Esophagus muscularis mucosa (tissue), 4 donors: ENCODE measurements around the gene FKBP1A. TPM values are rescaled to one million over a fixed set of nuclear protein-coding genes. Genes with fewer than 3 reads are reported as not detected.

ENCODE experiments used
- DNase-seq: peaks from one replicate; pipeline ENCODE4 v3.0.0-alpha.2; 2017; ENCODE audit errors: extremely low spot score
- H3K27ac ChIP-seq, 4 donors: fragments of 200-600 bp; sonication (generic); replicated peaks in 1 of 4; 1 replicate in 3 of 4; 2 replicates in 1 of 4; pipeline ENCODE4 v1.5.1; 2016 to 2019; ENCODE audit warnings: mild to moderate bottlenecking in 1 of 4
- H3K27me3 ChIP-seq, 4 donors: fragments of 200-600 bp; sonication (generic); one replicate each; pipeline versions ENCODE4 v1.5.1 to v1.6.0; 2016 to 2019
- H3K36me3 ChIP-seq, 4 donors: fragments of 200-600 bp; sonication (generic); one replicate each; pipeline ENCODE4 v1.5.1; 2016 to 2019
- H3K4me1 ChIP-seq, 4 donors: fragments of 200-600 bp; sonication (generic); one replicate each; pipeline ENCODE4 v1.5.1; 2016 to 2019
- H3K4me3 ChIP-seq, 4 donors: fragments of 200-600 bp; sonication (generic); 1 replicate in 2 of 4; 2 replicates in 2 of 4; pipeline ENCODE4 v1.5.1; 2016 to 2019; ENCODE audit warnings: mild to moderate bottlenecking in 4 of 4, moderate library complexity in 1 of 4
- H3K9me3 ChIP-seq, 4 donors: fragments of 200-600 bp; sonication (generic); 1 replicate in 3 of 4; 2 replicates in 1 of 4; pipeline ENCODE4 v1.5.1; 2016 to 2019
- EP300 ChIP-seq: sonication (generic); formaldehyde crosslinking; IDR thresholded peaks from one replicate; pipeline ENCODE4 v1.6.1; 2017; ENCODE audit warnings: antibody characterized with exemption
- POLR2A ChIP-seq: fragments of 450-650 bp; IDR thresholded peaks from one replicate; pipeline ENCODE4 v1.6.1; 2017; ENCODE audit warnings: antibody characterized with exemption, moderate library complexity, mild to moderate bottlenecking, low read depth
- POLR2AphosphoS5 ChIP-seq, 2 donors: sonication (generic); formaldehyde crosslinking; IDR thresholded peaks; one replicate each; pipeline ENCODE4 v1.6.1; 2017; ENCODE audit warnings: antibody characterized with exemption in 2 of 2
- WGBS: methylation state at CpG from one replicate; pipeline ENCODE4 v1.1.5; 2018; 5-methylcytosine and 5-hydroxymethylcytosine counted together
- intact Hi-C: fragments of 100-400 bp; cut with DNase I; formaldehyde crosslinking; loops from one replicate; pipeline ENCODE4 v1.15.1; 2023
- total RNA-seq, 4 donors: library from RNA; depleted of rRNA; stranded (reverse); fragments of >200 nt; gene quantifications; one replicate each; pipeline versions ENCODE4 v1.1.0 to v1.2.1, GENCODE V29; 2016
- TF ChIP-seq, protein P1 (sequence below), 3 experiments: fragments of 200-600 bp in 2 of 3; fragments of 450-650 bp in 1 of 3; sonication (generic) in 2 of 3; IDR thresholded peaks; one replicate each; pipeline ENCODE4 v1.5.1; 2017 to 2019; ENCODE audit warnings: antibody characterized with exemption in 3 of 3, mild to moderate bottlenecking in 2 of 3, moderate library complexity in 1 of 3

FKBP1A gene
- total RNA-seq, 4 donors from 2014 or later: 84.3 to 99.2 (median 89.8) TPM

- DNase-seq: no peak
- peaks cover 0 to 24% (median 0%) of the 10 kb centered on the region in 4 donors for H3K27me3 ChIP-seq
- no peak overlapping the region for H3K27ac ChIP-seq
- no peaks in the 10 kb centered on the region for H3K4me1 ChIP-seq
- H3K4me3 ChIP-seq: no peak overlapping the region
- H3K9me3 ChIP-seq: peaks cover 0 to 6% (median 3%) of the 10 kb centered on the region in 4 donors
- TF ChIP-seq EP300 (no peak), POLR2AphosphoS5 (IDR thresholded peaks at IDR 0.05) (no peak), POLR2A (no peak)
- TF ChIP-seq, protein P1, sequence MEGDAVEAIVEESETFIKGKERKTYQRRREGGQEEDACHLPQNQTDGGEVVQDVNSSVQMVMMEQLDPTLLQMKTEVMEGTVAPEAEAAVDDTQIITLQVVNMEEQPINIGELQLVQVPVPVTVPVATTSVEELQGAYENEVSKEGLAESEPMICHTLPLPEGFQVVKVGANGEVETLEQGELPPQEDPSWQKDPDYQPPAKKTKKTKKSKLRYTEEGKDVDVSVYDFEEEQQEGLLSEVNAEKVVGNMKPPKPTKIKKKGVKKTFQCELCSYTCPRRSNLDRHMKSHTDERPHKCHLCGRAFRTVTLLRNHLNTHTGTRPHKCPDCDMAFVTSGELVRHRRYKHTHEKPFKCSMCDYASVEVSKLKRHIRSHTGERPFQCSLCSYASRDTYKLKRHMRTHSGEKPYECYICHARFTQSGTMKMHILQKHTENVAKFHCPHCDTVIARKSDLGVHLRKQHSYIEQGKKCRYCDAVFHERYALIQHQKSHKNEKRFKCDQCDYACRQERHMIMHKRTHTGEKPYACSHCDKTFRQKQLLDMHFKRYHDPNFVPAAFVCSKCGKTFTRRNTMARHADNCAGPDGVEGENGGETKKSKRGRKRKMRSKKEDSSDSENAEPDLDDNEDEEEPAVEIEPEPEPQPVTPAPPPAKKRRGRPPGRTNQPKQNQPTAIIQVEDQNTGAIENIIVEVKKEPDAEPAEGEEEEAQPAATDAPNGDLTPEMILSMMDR (IDR thresholded peaks at IDR 0.05): no peak
- WGBS: 68% methylated on average over 8 of the region's 8 CpGs
- no peaks in the 10 kb centered on the region for H3K36me3 ChIP-seq
- intact Hi-C loops: no loop called here
Measured at GRCh38 chr20:1415667-1416468, 23.0 kb upstream of the FKBP1A start.

GRCh38 chr20:1414982-1415381, 22.1 kb upstream of the FKBP1A start:
- Histone ChIP-seq H3K27ac (no peak overlapping the region), H3K9me3 (no peaks in the 10 kb centered on the region), H3K36me3 (no peaks in the 10 kb centered on the region), H3K4me1 (no peaks in the 10 kb centered on the region), H3K27me3 (peaks cover 0 to 25% (median 0%) of the 10 kb centered on the region in 4 donors), H3K4me3 (no peak overlapping the region)
- intact Hi-C loops: no loop called here
- 84% methylated on average over 4 of the region's 4 CpGs for WGBS
- TF ChIP-seq POLR2A (no peak), POLR2AphosphoS5 (IDR thresholded peaks at IDR 0.05) (no peak), EP300 (no peak)
- TF ChIP-seq, protein P1 (IDR thresholded peaks at IDR 0.05): no peak
- no peak for DNase-seq

DNA sequence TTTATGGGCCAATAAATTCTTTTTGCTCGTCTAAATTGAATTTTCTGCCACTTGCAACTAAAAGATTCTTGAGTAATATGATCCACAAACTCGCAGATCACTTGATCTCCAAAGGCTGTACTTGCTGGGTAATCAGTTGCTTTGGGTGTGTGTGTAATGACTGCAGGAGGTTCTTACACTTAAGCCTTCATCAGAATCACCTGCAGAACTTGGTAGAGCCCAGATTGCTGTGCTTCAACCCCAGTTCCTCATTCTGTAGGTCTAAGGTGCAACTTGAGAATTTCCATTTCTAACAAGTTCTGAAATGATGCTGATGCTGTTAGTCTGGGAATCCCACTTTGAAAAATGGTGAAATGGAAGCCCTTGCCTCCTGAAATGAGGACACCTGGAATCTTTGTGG, 12.9 kb upstream of the FKBP1A start:
- no peak for TF ChIP-seq POLR2A
- TF ChIP-seq POLR2AphosphoS5 (IDR thresholded peaks at IDR 0.05): no peak
- no peak for TF ChIP-seq EP300
- TF ChIP-seq, protein P1 (IDR thresholded peaks at IDR 0.05): no peak
- intact Hi-C loops: no loop called here
- WGBS: 67% methylated on average over 2 of the region's 2 CpGs

GRCh38 chr20:1403624-1404023, 10.8 kb upstream of the FKBP1A start:
- intact Hi-C loops: no loop called here
- peaks cover 0 to 20% (median 0%) of the 10 kb centered on the region in 4 donors for H3K27me3 ChIP-seq
- no peaks in the 10 kb centered on the region for H3K9me3 ChIP-seq
- no peak overlapping the region for H3K4me3 ChIP-seq
- 91% methylated on average over 1 of the region's 1 CpG for WGBS
- peak; percentile 8 for DNase-seq
- H3K27ac ChIP-seq: no peak overlapping the region
- H3K36me3 ChIP-seq: no peaks in the 10 kb centered on the region
- TF ChIP-seq POLR2AphosphoS5 (IDR thresholded peaks at IDR 0.05) (no peak), EP300 (no peak), POLR2A (no peak)
- TF ChIP-seq, protein P1 (IDR thresholded peaks at IDR 0.05): no peak
- H3K4me1 ChIP-seq: peaks cover 0 to 13% (median 0%) of the 10 kb centered on the region in 4 donors

More for the DNA sequence above, 12.9 kb upstream of the FKBP1A start:
- H3K4me3 ChIP-seq: no peak overlapping the region
- H3K27me3 ChIP-seq: peaks cover 0 to 20% (median 0%) of the 10 kb centered on the region in 4 donors
- H3K9me3 ChIP-seq: no peaks in the 10 kb centered on the region
- H3K4me1 ChIP-seq: no peaks in the 10 kb centered on the region
- no peak overlapping the region for H3K27ac ChIP-seq
- no peak for DNase-seq
- no peaks in the 10 kb centered on the region for H3K36me3 ChIP-seq
